ENCODE measurements around the gene BTBD2. TPM values are rescaled to one million over a fixed set of nuclear protein-coding genes. Genes with fewer than 3 reads are reported as not detected.

Gene BTBD2
- total and polyA plus RNA-seq, 2 of the 8 experiments (the other 6 are each of a cell fraction or from before 2014, with no cell fraction given): 91.7 to 92.3 TPM

DNA sequence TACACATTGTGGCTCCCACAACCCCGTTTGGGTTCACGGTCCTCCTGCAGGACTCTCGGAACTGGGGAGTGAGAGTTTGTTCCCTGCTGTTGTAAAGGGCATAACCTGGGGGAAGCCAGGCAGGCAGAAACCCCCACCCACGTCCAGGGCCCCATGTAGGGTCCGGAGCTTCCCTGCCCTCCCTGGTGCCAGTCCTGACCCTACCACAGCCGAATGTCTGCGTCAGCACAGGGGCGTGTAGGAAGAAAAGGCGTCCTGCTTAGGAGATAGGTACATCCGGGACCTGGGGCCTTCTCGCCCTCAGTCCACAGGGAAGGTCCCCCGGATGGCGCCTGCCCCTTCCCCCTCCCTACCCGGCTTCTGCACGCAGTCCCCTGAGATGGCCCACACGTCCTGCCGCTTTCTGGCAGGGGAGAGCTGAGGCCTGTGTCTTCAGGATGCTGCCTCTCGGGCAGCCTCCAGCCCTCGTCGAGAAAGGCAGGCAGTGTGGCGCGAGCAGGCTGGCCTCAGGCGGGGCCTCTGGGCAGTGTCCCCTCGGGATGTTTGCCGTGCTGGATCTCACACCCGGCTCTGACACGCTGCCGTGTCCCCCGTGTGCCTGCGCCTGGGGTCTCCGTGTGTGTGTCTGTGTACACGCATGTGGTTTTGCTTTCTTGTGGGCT lies 55.5 kb downstream of the BTBD2 start:
- Histone ChIP-seq H2AK5ac (ENCODE audit: low read depth, low read length) (no peak overlapping the region), H3K18ac (ENCODE audit: extremely low read depth, low read length) (no peak overlapping the region), H2BK12ac (ENCODE audit: low read depth, low read length) (no peak overlapping the region), H2BK5ac (ENCODE audit: low read depth, low read length) (no peak overlapping the region), H3K23ac (ENCODE audit: insufficient read length) (no peak overlapping the region), H2BK15ac (ENCODE audit: low read length) (no peak overlapping the region), H4K5ac (ENCODE audit: insufficient read length, low read depth, low read length) (no peak overlapping the region), H4K8ac (ENCODE audit: extremely low read depth, insufficient read depth, low read length) (no peak overlapping the region), H4K91ac (replicated peaks; ENCODE audit: insufficient read length, low read length) (no peak overlapping the region), H2AFZ (ENCODE audit: low read length) (no peak overlapping the region), H3K27me3 (replicated peaks in 1 of 4; ENCODE audit: control insufficient read depth in 3 of 4, extremely low read depth in 1 of 4, insufficient read depth in 3 of 4, low read length in 3 of 4) (no peaks in the 10 kb centered on the region), H3K4me3 (ENCODE audit: extremely low read depth in 1 of 4, insufficient read depth in 2 of 4, low read depth in 3 of 4, low read length in 4 of 4) (no peak overlapping the region), H3K23me2 (ENCODE audit: low read depth, low read length) (no peaks in the 10 kb centered on the region), H3K4me2 (ENCODE audit: insufficient read depth in 1 of 2, low read depth in 2 of 2, low read length in 2 of 2) (no peak overlapping the region), H3K27ac (ENCODE audit: low read depth, low read length) (no peak overlapping the region), H3K79me1 (ENCODE audit: low read depth, low read length) (peaks cover 23% of the 10 kb centered on the region), H2BK120ac (replicated peaks; ENCODE audit: low read depth, low read length) (no peak overlapping the region), H3K36me3 (ENCODE audit: control insufficient read depth in 2 of 4, insufficient read depth in 4 of 4, low read length in 3 of 4) (peaks cover 0 to 4% (median 2%) of the 10 kb centered on the region in 4 experiments; a peak in 3 of 8 replicates), H2BK20ac (ENCODE audit: low read length) (no peak overlapping the region), H3K56ac (replicated peaks; ENCODE audit: insufficient read length, low read depth, low read length) (no peak overlapping the region), H3K4ac (replicated peaks; ENCODE audit: insufficient read length, low read depth, low read length) (no peak overlapping the region), H3K4me1 (replicated peaks in 1 of 4; ENCODE audit: control insufficient read depth in 3 of 4, insufficient read depth in 4 of 4, low read length in 3 of 4) (peaks cover 0 to 14% (median 9%) of the 10 kb centered on the region in 4 experiments; a peak in 5 of 7 replicates), H4K20me1 (replicated peaks in 1 of 2; ENCODE audit: control insufficient read depth in 1 of 2, insufficient read depth in 2 of 2, low read length in 2 of 2) (peaks cover 29 to 49% of the 10 kb centered on the region in 2 experiments), H3K79me2 (ENCODE audit: control insufficient read depth in 1 of 2, insufficient read depth in 2 of 2, low read length in 2 of 2) (peaks cover 6 to 65% of the 10 kb centered on the region in 2 experiments; a peak in 3 of 4 replicates), H3K9ac (replicated peaks in 1 of 4; ENCODE audit: extremely low read depth in 1 of 4, low read depth in 3 of 4, low read length in 3 of 4) (no peak overlapping the region; a peak in 2 of 7 replicates), H3K9me3 (ENCODE audit: insufficient read depth in 2 of 2, low read depth in 1 of 2, low read length in 1 of 2) (no peaks in the 10 kb centered on the region), H3K14ac (ENCODE audit: insufficient read length) (no peak overlapping the region)
- FAIRE-seq (no peak), DNase-seq (ENCODE audit: low read depth in 1 of 2, low spot score in 2 of 2) (no peak)
- CTCF ChIA-PET (ENCODE audit: partially characterized antibody): no interaction called here
- WGBS, 2 experiments (ENCODE audit: extremely low coverage in 1 of 2, insufficient coverage in 1 of 2, insufficient read length in 1 of 2, insufficient replicate concordance in 2 of 2, low coverage in 1 of 2, low lambda C conversion rate in 2 of 2, missing lambda C conversion rate in 1 of 2): 94% methylated on average over 32 of the region's 32 CpGs; no CpG with 5 or more reads in 1 of the 2 experiments
- POLR2A ChIA-PET (ENCODE audit: partially characterized antibody): interaction anchor here (1.4 kb wide), 1 partner anchor 15 kb away, joined by 3 read pairs; no protein-coding TSS in a partner anchor
- TF ChIP-seq KDM5A (IDR thresholded peaks at IDR 0.05; ENCODE audit: low read length) (no peak), TBP (IDR thresholded peaks at IDR 0.05; ENCODE audit: low read depth, low read length) (no peak), ZNF274 (IDR thresholded peaks at IDR 0.05; ENCODE audit: borderline replicate concordance, extremely low read depth, low read length) (no peak), FOSL1 (IDR thresholded peaks at IDR 0.05; ENCODE audit: insufficient read depth, low read depth, low read length) (no peak), RNF2 (IDR thresholded peaks at IDR 0.05; ENCODE audit: borderline replicate concordance, low read depth, low read length, missing control alignments, poor library complexity, severe bottlenecking) (no peak), TAF1 (IDR thresholded peaks at IDR 0.05; ENCODE audit: low read depth, low read length) (no peak), CREB1 (IDR thresholded peaks at IDR 0.05) (no peak)
